GM23338 (cell line): Measurements from ENCODE around the gene CCDC85B. TPM values are rescaled to one million over a fixed set of nuclear protein-coding genes. Genes with fewer than 3 reads are reported as not detected.

Source experiments
- ATAC-seq: fragments of 200-7000 bp; cut with Tn5 transposase; 3 replicates; pipeline ENCODE4 v1.9.1; 2020
- DNase-seq: peaks from one replicate; pipeline ENCODE4 v3.0.0-alpha.2; 2015; ENCODE audit warnings: low spot score
- H2AFZ ChIP-seq: fragments of 200-600 bp; sonication (generic); 2 replicates; pipeline ENCODE4 v1.8.0; 2016; ENCODE audit warnings: antibody characterized with exemption, mild to moderate bottlenecking, moderate library complexity
- H3F3A ChIP-seq: fragments of 200-600 bp; sonication (generic); replicated peaks from 2 replicates; pipeline ENCODE4 v1.8.0; 2017; ENCODE audit warnings: antibody characterized with exemption, mixed run types, low read depth
- H3K27ac ChIP-seq: fragments of 200-600 bp; sonication (generic); 2 replicates; pipeline ENCODE4 v1.6.1; 2016; ENCODE audit warnings: low read depth
- H3K27me3 ChIP-seq: fragments of 200-600 bp; sonication (generic); 2 replicates; pipeline ENCODE4 v1.8.0; 2016; ENCODE audit warnings: mild to moderate bottlenecking, mixed run types, moderate library complexity; ENCODE audit not compliant: insufficient read depth
- H3K36me3 ChIP-seq: fragments of 200-600 bp; sonication (generic); 2 replicates; pipeline ENCODE4 v1.8.0; 2016; ENCODE audit warnings: mild to moderate bottlenecking; ENCODE audit not compliant: insufficient read depth
- H3K4me1 ChIP-seq: fragments of 200-600 bp; sonication (generic); 2 replicates; pipeline ENCODE4 v1.8.0; 2016; ENCODE audit warnings: mild to moderate bottlenecking, moderate library complexity; ENCODE audit not compliant: insufficient read depth
- H3K4me2 ChIP-seq: fragments of 200-600 bp; sonication (generic); 2 replicates; pipeline ENCODE4 v1.7.1; 2017; ENCODE audit warnings: mixed run types
- H3K4me3 ChIP-seq: fragments of 200-600 bp; sonication (generic); 2 replicates; pipeline ENCODE4 v1.6.1; 2016; ENCODE audit warnings: mixed run types
- H3K79me2 ChIP-seq: fragments of 200-600 bp; sonication (generic); replicated peaks from 2 replicates; pipeline ENCODE4 v1.8.0; 2017; ENCODE audit warnings: mild to moderate bottlenecking; ENCODE audit not compliant: insufficient read depth
- H3K9me2 ChIP-seq: fragments of 200-600 bp; sonication (generic); 2 replicates; pipeline ENCODE4 v1.8.0; 2017; ENCODE audit not compliant: insufficient read depth
- H4K20me1 ChIP-seq: fragments of 200-600 bp; sonication (generic); replicated peaks from 2 replicates; pipeline ENCODE4 v1.8.0; 2017; ENCODE audit warnings: mild to moderate bottlenecking; ENCODE audit not compliant: insufficient read depth
- H3K27ac Mint-ChIP-seq: 2 replicates; pipeline ENCODE4 v1.8.0; 2020; ENCODE audit warnings: inconsistent platforms, mild to moderate bottlenecking, moderate library complexity, mixed read lengths
- H3K27me3 Mint-ChIP-seq: 3 replicates; pipeline ENCODE4 v1.8.0; 2022; ENCODE audit warnings: low read depth, mild to moderate bottlenecking, moderate library complexity, mixed read lengths, inconsistent platforms; ENCODE audit not compliant: insufficient read depth, poor library complexity
- H3K36me3 Mint-ChIP-seq: 3 replicates; pipeline ENCODE4 v1.8.0; 2021; ENCODE audit warnings: low read depth, mild to moderate bottlenecking, inconsistent platforms, moderate library complexity, mixed read lengths
- H3K4me1 Mint-ChIP-seq: 3 replicates; pipeline ENCODE4 v1.8.0; 2020; ENCODE audit warnings: mild to moderate bottlenecking, inconsistent platforms, mixed read lengths
- H3K4me3 Mint-ChIP-seq: 3 replicates; pipeline ENCODE4 v1.8.0; 2021; ENCODE audit warnings: moderate library complexity, mild to moderate bottlenecking, inconsistent platforms, mixed read lengths
- H3K9me3 Mint-ChIP-seq: 3 replicates; pipeline ENCODE4 v1.8.0; 2020; ENCODE audit warnings: moderate library complexity, mild to moderate bottlenecking, inconsistent platforms, mixed read lengths
- CREB1 ChIP-seq: fragments of 250-450 bp; sonication (Bioruptor Pico); IDR thresholded peaks from 2 replicates; pipeline ENCODE4 v1.5.0; 2020; ENCODE audit warnings: low read depth, mild to moderate bottlenecking, moderate library complexity
- CTCF ChIP-seq, 2 experiments: fragments of 200-600 bp in 1 of 2; sonication (generic) in 1 of 2; conservative IDR thresholded peaks; 2 replicates each; pipeline versions ENCODE4 v1.5.1 to v1.6.1; 2016 to 2017; ENCODE audit warnings: antibody characterized with exemption in 2 of 2, low read depth in 2 of 2, mild to moderate bottlenecking in 2 of 2, moderate library complexity in 1 of 2
- ETS1 ChIP-seq: IDR thresholded peaks from 2 replicates; pipeline ENCODE4 v1.6.1; 2016; ENCODE audit warnings: antibody characterized with exemption
- EZH2 ChIP-seq: fragments of 200-600 bp; sonication (generic); IDR thresholded peaks from one replicate; pipeline ENCODE4 v1.8.0; 2017; ENCODE audit warnings: antibody characterized with exemption, mild to moderate bottlenecking, low read depth; ENCODE audit not compliant: unreplicated experiment
- EZH2phosphoT487 ChIP-seq: fragments of 200-600 bp; sonication (generic); IDR thresholded peaks from one replicate; pipeline ENCODE4 v1.8.1; 2018; ENCODE audit warnings: antibody characterized with exemption; ENCODE audit not compliant: unreplicated experiment
- JUNB ChIP-seq: IDR thresholded peaks from one replicate; pipeline ENCODE4 v1.6.1; 2016; ENCODE audit warnings: antibody characterized with exemption; ENCODE audit not compliant: unreplicated experiment
- NANOG ChIP-seq: IDR thresholded peaks from 2 replicates; pipeline ENCODE4 v1.6.1; 2016; ENCODE audit warnings: antibody characterized with exemption, borderline replicate concordance
- REST ChIP-seq: IDR thresholded peaks from one replicate; pipeline ENCODE4 v1.6.1; 2018; ENCODE audit warnings: antibody characterized with exemption; ENCODE audit not compliant: unreplicated experiment
- STAT1 ChIP-seq: IDR thresholded peaks from one replicate; pipeline ENCODE4 v1.6.1; 2016; ENCODE audit warnings: antibody characterized with exemption; ENCODE audit not compliant: unreplicated experiment
- ZNF114 ChIP-seq: fragments of 250-450 bp; sonication (Bioruptor Pico); IDR thresholded peaks from 2 replicates; pipeline ENCODE4 v1.5.0; 2020; ENCODE audit warnings: mild to moderate bottlenecking, moderate library complexity
- ZNF331 ChIP-seq: fragments of 250-450 bp; sonication (Bioruptor Pico); IDR thresholded peaks from 2 replicates; pipeline ENCODE4 v1.5.0; 2020; ENCODE audit warnings: low read depth, mild to moderate bottlenecking, moderate library complexity
- polyA plus RNA-seq: library from polyadenylated mRNA; unstranded; fragments of >200 nt; fragmentation: Nextera tagmentation; extraction: Ambion mirVana; gene quantifications from 2 replicates; pipeline ENCODE4 v1.2.1, GENCODE V29; 2016
- total RNA-seq: library from RNA; depleted of rRNA; stranded (reverse); fragments of >200 nt; shearing (Covaris generic); gene quantifications from 2 replicates; pipeline ENCODE4 v1.2.3, GENCODE V29; 2014

The CCDC85B gene
- total and polyA plus RNA-seq, 2 experiments from 2014 or later: 54.5 to 66.3 TPM

- H3K4me2 ChIP-seq: no peak overlapping the region
- Mint-ChIP-seq H3K4me1 (peaks cover 10% of the 10 kb centered on the region), H3K36me3 (peaks cover 3% of the 10 kb centered on the region; the same call in 1 of the 3 replicates), H3K27ac (peak overlapping the region; percentile 58), H3K9me3 (no peaks in the 10 kb centered on the region), H3K4me3 (no peak overlapping the region; the same call in 2 of the 3 replicates), H3K27me3 (peaks cover 19% of the 10 kb centered on the region)
- peak; percentile 81 for ATAC-seq
- peaks cover 5% of the 10 kb centered on the region for H3K4me1 ChIP-seq
- no peaks in the 10 kb centered on the region for H3K36me3 ChIP-seq
- no peak overlapping the region for H3K4me3 ChIP-seq
- peaks cover 14% of the 10 kb centered on the region; the same call in 1 of the 2 replicates for H3K27me3 ChIP-seq
- peak overlapping the region; percentile 96 for H2AFZ ChIP-seq
- H3K27ac ChIP-seq: no peak overlapping the region
- 0 out of 2 replicates have a peak, but pooled peaks cover 2% of the 10 kb centered on the region for H3F3A ChIP-seq
- H3K79me2 ChIP-seq: no peaks in the 10 kb centered on the region
- TF ChIP-seq CTCF (conservative IDR thresholded peaks at IDR 0.05; ENCODE audit: low read depth in 2 of 2) (peak; percentile 46 to 68), EZH2phosphoT487 (no peak)
- no peaks in the 10 kb centered on the region for H4K20me1 ChIP-seq
- H3K9me2 ChIP-seq: no peaks in the 10 kb centered on the region
- peak; percentile 84 for DNase-seq
Measured at GRCh38 chr11:65911682-65912568, 21.5 kb downstream of the CCDC85B start.

- Histone ChIP-seq H3F3A (0 out of 2 replicates have a peak, but pooled peaks cover 2% of the 10 kb centered on the region), H3K4me2 (no peak overlapping the region), H3K9me2 (no peaks in the 10 kb centered on the region), H3K27ac (no peak overlapping the region), H3K4me1 (peaks cover 5% of the 10 kb centered on the region), H3K36me3 (no peaks in the 10 kb centered on the region), H3K79me2 (peaks cover 1% of the 10 kb centered on the region), H3K4me3 (no peak overlapping the region), H4K20me1 (no peaks in the 10 kb centered on the region), H3K27me3 (peaks cover 14% of the 10 kb centered on the region; the same call in 1 of the 2 replicates), H2AFZ (no peak overlapping the region)
- Mint-ChIP-seq H3K27ac (no peak overlapping the region), H3K27me3 (peaks cover 24% of the 10 kb centered on the region), H3K4me3 (no peak overlapping the region), H3K9me3 (no peaks in the 10 kb centered on the region), H3K4me1 (peaks cover 10% of the 10 kb centered on the region), H3K36me3 (peaks cover 3% of the 10 kb centered on the region; the same call in 1 of the 3 replicates)
- DNase-seq: no peak
- no peak for ATAC-seq
- TF ChIP-seq CREB1 (CRISPR knock-in tag) (no peak), EZH2phosphoT487 (no peak), STAT1 (no peak), NANOG (no peak), ETS1 (no peak), EZH2 (no peak), JUNB (no peak), ZNF114 (CRISPR knock-in tag) (no peak), CTCF (conservative IDR thresholded peaks at IDR 0.05; ENCODE audit: low read depth in 2 of 2) (no peak), REST (no peak), ZNF331 (CRISPR knock-in tag) (no peak)
Measured at GRCh38 chr11:65912845-65913244, 22.4 kb downstream of the CCDC85B start.
